Mesangial cell (primary cell): ENCODE results near the gene COLEC12. TPM values are rescaled to one million over a fixed set of nuclear protein-coding genes. Genes with fewer than 3 reads are reported as not detected.

Source experiments
- total RNA-seq: library from RNA; depleted of rRNA; stranded (reverse); fragments of >200 nt; gene quantifications from 2 replicates; pipeline ENCODE4 v1.2.3, GENCODE V29; 2015

COLEC12 gene
- total RNA-seq = 1.6 and 9.4 TPM in 2 replicates

GRCh38 chr18:500632-501405 lies at the start of gene COLEC12:
Gene COLEC12, minus strand, starts transcription at chr18:500701. Its CDS starts 187 bp downstream, at chr18:500514.

GRCh38 chr18:267688-268552 lies 232.6 kb downstream of the COLEC12 start, which contains the start of gene THOC1:
Gene THOC1, minus strand, starts transcription at chr18:268047. Its CDS starts 28 bp downstream, at chr18:268019.

Other genes with a start within 250 kb of the COLEC12 start
- 8.6 and 17.8 TPM in 2 replicates for gene THOC1, start 232.7 kb downstream of the COLEC12 start, total RNA-seq
- not detected in 2 replicates for gene CETN1, start 79.7 kb upstream of the COLEC12 start, total RNA-seq
- 3.3 TPM in 1 of 2 replicates, not detected in the other for gene CLUL1, start 96.3 kb upstream of the COLEC12 start, total RNA-seq
- gene TYMS, start 157.0 kb upstream of the COLEC12 start, total RNA-seq = 7.1 and 69.6 TPM in 2 replicates
- 27.3 and 31.3 TPM in 2 replicates for gene ENOSF1, start 211.9 kb upstream of the COLEC12 start, total RNA-seq